Activated CD4-positive, alpha-beta T cell treated with anti-CD3 and anti-CD28 coated beads, Interleukin-2, amount 50 U/mL, for 24 hours (primary cell): ENCODE data around the gene MPP4.

Experiments
- DNase-seq, 2 donors: peaks; one replicate each; pipeline ENCODE4 v3.0.0-alpha.2; 2020; ENCODE audit warnings: low read depth in 1 of 2, low spot score in 1 of 2

MPP4 gene

GRCh38 chr2:201698588-201699226, at the start of gene MPP4:
MPP4 (minus strand) TSS chr2:201698644; CDS start chr2:201693954, 4,690 bp downstream.
- no peak for DNase-seq

GRCh38 chr2:201746551-201746950, 48.1 kb upstream of the MPP4 start:
- no peak for DNase-seq

- DNase-seq = no peak
Measured at GRCh38 chr2:201735486-201735885, 37.0 kb upstream of the MPP4 start.

- DNase-seq = no peak
Measured at GRCh38 chr2:201734111-201734510, 35.7 kb upstream of the MPP4 start.

GRCh38 chr2:201733544-201733943, 35.1 kb upstream of the MPP4 start:
- no peak for DNase-seq

- DNase-seq = peak in 1 of 2 donors; percentile 3
Measured at GRCh38 chr2:201730651-201731285, 32.3 kb upstream of the MPP4 start.

- DNase-seq = no peak
Measured at GRCh38 chr2:201715459-201715858, 17.0 kb upstream of the MPP4 start.

- no peak for DNase-seq
Measured at GRCh38 chr2:201712726-201713125, 14.3 kb upstream of the MPP4 start.

GRCh38 chr2:201709747-201710146, 11.3 kb upstream of the MPP4 start:
- DNase-seq = no peak

GRCh38 chr2:201709049-201709448, 10.6 kb upstream of the MPP4 start:
- DNase-seq = no peak

- no peak for DNase-seq
Measured at GRCh38 chr2:201707753-201708152, 9.3 kb upstream of the MPP4 start.

- DNase-seq = no peak
Measured at GRCh38 chr2:201707142-201707541, 8.7 kb upstream of the MPP4 start.

- DNase-seq = no peak
Measured at GRCh38 chr2:201704536-201704935, 6.1 kb upstream of the MPP4 start.

GRCh38 chr2:201701646-201702045, 3.2 kb upstream of the MPP4 start:
- DNase-seq = no peak

- no peak for DNase-seq
Measured at GRCh38 chr2:201699416-201699815, 972 bp upstream of the MPP4 start.

GRCh38 chr2:201697899-201698298, 545 bp downstream of the MPP4 start:
- no peak for DNase-seq

GRCh38 chr2:201696151-201696659, 2.2 kb downstream of the MPP4 start:
- DNase-seq = no peak

GRCh38 chr2:201685156-201685555, 13.3 kb downstream of the MPP4 start:
- DNase-seq = no peak

GRCh38 chr2:201680743-201681142, 17.7 kb downstream of the MPP4 start:
- DNase-seq = no peak

- no peak for DNase-seq
Measured at GRCh38 chr2:201678401-201678800, 20.0 kb downstream of the MPP4 start.

GRCh38 chr2:201675454-201675853, 23.0 kb downstream of the MPP4 start:
- DNase-seq = no peak

- DNase-seq = no peak
Measured at GRCh38 chr2:201674794-201675193, 23.6 kb downstream of the MPP4 start.

- no peak for DNase-seq
Measured at GRCh38 chr2:201674298-201674697, 24.1 kb downstream of the MPP4 start.
